ENCODE data around the gene F11R.
"Not testable (repeated sequence)": the region's sequence is repeated elsewhere in the genome, so short reads cannot be mapped to it uniquely, and the experiment has no call there.

Gene F11R

DNA sequence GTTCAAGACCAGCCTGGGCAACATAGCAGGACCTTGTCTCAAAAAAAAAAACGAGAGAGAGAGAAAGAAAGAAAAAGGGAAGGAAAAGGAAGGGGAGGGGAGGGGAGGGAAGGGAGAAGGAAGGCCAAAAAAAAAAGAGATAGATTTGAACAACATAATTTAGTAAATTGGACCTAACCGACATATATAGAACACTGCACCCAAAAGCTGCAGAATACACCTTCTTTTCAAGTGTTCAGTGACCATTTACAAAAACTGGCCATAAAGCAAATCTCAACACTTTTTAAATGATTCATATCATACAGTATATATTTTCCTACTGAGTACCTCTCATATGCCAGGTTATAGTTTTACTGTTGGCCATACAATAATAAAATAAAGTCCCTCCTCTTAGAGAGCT lies 10.9 kb upstream of the F11R start:
- H3K27ac ChIP-seq (ENCODE audit: extremely low read depth, low read depth, low read length), result no peak overlapping the region

DNA sequence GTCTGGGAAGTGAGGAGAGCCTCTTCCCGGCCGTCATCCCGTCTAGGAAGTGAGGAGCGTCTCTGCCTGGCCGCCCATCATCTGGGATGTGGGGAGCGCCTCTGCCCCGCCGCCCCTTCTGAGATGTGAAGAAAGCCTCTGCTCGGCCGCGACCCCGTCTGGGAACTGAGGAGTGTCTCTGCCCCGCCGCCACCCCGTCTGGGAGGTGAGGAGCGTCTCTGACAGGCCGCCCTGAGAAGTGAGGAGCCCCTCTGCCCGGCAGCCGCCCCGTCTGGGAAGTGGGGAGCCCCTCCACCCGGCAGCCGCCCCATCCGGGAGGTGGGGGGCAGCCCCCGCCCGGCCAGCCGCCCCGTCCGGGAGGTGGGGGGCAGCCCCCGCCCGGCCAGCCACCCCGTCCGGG lies 8.5 kb upstream of the F11R start:
- H3K4me1 ChIP-seq (ENCODE audit: control insufficient read depth, insufficient read depth, low read length); H3K4me3 ChIP-seq (ENCODE audit: low read depth, low read length); CTCF ChIA-PET; H3K27ac ChIP-seq (ENCODE audit: extremely low read depth, low read depth, low read length); POLR2A ChIA-PET; H3K36me3 ChIP-seq (ENCODE audit: control insufficient read depth in 2 of 2, insufficient read depth in 1 of 2, low read length in 2 of 2); H3K9me3 ChIP-seq (ENCODE audit: control insufficient read depth, insufficient read depth, low read depth, low read length): not testable (repeated sequence)

More for the DNA sequence above, 10.9 kb upstream of the F11R start:
- ChIA-PET POLR2A (interaction anchor here (1.0 kb wide), 1 partner anchor 11 kb away, joined by 3 read pairs; the partner anchor contains the start of gene F11R), CTCF (interaction anchor here (0.9 to 1.3 kb wide), 3 partner anchors 10 to 66 kb away, joined by 3 to 5 read pairs (median 4); partner anchors contain the start of gene KLHDC9)
- Histone ChIP-seq H3K36me3 (ENCODE audit: control insufficient read depth in 2 of 2, insufficient read depth in 1 of 2, low read length in 2 of 2) (no peaks in the 10 kb centered on the region), H3K9me3 (ENCODE audit: control insufficient read depth, insufficient read depth, low read depth, low read length) (no peaks in the 10 kb centered on the region), H3K4me1 (ENCODE audit: control insufficient read depth, insufficient read depth, low read length) (peaks cover 2% of the 10 kb centered on the region; the same call in 1 of the 2 replicates), H3K4me3 (ENCODE audit: low read depth, low read length) (no peak overlapping the region)
- no peak for TF ChIP-seq ZNF670 (tag by site-specific recombination; IDR thresholded peaks at IDR 0.05; ENCODE audit: low read depth)
- TF ChIP-seq ZBTB20 (tag by site-specific recombination; IDR thresholded peaks at IDR 0.05), result no peak
- no peak for TF ChIP-seq ZNF324 (tag by site-specific recombination; IDR thresholded peaks at IDR 0.05)
- no peak for TF ChIP-seq ZNF48 (tag by site-specific recombination; IDR thresholded peaks at IDR 0.05)
- TF ChIP-seq, protein P1, sequence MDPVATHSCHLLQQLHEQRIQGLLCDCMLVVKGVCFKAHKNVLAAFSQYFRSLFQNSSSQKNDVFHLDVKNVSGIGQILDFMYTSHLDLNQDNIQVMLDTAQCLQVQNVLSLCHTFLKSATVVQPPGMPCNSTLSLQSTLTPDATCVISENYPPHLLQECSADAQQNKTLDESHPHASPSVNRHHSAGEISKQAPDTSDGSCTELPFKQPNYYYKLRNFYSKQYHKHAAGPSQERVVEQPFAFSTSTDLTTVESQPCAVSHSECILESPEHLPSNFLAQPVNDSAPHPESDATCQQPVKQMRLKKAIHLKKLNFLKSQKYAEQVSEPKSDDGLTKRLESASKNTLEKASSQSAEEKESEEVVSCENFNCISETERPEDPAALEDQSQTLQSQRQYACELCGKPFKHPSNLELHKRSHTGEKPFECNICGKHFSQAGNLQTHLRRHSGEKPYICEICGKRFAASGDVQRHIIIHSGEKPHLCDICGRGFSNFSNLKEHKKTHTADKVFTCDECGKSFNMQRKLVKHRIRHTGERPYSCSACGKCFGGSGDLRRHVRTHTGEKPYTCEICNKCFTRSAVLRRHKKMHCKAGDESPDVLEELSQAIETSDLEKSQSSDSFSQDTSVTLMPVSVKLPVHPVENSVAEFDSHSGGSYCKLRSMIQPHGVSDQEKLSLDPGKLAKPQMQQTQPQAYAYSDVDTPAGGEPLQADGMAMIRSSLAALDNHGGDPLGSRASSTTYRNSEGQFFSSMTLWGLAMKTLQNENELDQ (tag by site-specific recombination; IDR thresholded peaks at IDR 0.05; ENCODE audit: low read depth), result no peak
- no peak for TF ChIP-seq ZBTB17 (tag by site-specific recombination; IDR thresholded peaks at IDR 0.05)
- TF ChIP-seq ZNF10 (tag by site-specific recombination; IDR thresholded peaks at IDR 0.05), result no peak
- TF ChIP-seq, protein P2, sequence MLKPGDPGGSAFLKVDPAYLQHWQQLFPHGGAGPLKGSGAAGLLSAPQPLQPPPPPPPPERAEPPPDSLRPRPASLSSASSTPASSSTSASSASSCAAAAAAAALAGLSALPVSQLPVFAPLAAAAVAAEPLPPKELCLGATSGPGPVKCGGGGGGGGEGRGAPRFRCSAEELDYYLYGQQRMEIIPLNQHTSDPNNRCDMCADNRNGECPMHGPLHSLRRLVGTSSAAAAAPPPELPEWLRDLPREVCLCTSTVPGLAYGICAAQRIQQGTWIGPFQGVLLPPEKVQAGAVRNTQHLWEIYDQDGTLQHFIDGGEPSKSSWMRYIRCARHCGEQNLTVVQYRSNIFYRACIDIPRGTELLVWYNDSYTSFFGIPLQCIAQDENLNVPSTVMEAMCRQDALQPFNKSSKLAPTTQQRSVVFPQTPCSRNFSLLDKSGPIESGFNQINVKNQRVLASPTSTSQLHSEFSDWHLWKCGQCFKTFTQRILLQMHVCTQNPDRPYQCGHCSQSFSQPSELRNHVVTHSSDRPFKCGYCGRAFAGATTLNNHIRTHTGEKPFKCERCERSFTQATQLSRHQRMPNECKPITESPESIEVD (tag by site-specific recombination; IDR thresholded peaks at IDR 0.05), result no peak
- no peak for TF ChIP-seq ZNF664 (tag by site-specific recombination; IDR thresholded peaks at IDR 0.05)
- no peak for TF ChIP-seq ZNF624 (tag by site-specific recombination; IDR thresholded peaks at IDR 0.05)
- no peak for TF ChIP-seq GLI2 (tag by site-specific recombination; IDR thresholded peaks at IDR 0.05; ENCODE audit: borderline replicate concordance, low read depth)
- TF ChIP-seq BCL11B (tag by site-specific recombination; IDR thresholded peaks at IDR 0.05; ENCODE audit: low read depth), result no peak
- TF ChIP-seq, protein P3, sequence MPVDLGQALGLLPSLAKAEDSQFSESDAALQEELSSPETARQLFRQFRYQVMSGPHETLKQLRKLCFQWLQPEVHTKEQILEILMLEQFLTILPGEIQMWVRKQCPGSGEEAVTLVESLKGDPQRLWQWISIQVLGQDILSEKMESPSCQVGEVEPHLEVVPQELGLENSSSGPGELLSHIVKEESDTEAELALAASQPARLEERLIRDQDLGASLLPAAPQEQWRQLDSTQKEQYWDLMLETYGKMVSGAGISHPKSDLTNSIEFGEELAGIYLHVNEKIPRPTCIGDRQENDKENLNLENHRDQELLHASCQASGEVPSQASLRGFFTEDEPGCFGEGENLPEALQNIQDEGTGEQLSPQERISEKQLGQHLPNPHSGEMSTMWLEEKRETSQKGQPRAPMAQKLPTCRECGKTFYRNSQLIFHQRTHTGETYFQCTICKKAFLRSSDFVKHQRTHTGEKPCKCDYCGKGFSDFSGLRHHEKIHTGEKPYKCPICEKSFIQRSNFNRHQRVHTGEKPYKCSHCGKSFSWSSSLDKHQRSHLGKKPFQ (tag by site-specific recombination; IDR thresholded peaks at IDR 0.05), result no peak
- no peak for TF ChIP-seq ZNF621 (tag by site-specific recombination; IDR thresholded peaks at IDR 0.05)
- TF ChIP-seq ZNF785 (tag by site-specific recombination; IDR thresholded peaks at IDR 0.05), result no peak
- TF ChIP-seq ZNF843 (tag by site-specific recombination; IDR thresholded peaks at IDR 0.05), result no peak
- TF ChIP-seq, protein P4, sequence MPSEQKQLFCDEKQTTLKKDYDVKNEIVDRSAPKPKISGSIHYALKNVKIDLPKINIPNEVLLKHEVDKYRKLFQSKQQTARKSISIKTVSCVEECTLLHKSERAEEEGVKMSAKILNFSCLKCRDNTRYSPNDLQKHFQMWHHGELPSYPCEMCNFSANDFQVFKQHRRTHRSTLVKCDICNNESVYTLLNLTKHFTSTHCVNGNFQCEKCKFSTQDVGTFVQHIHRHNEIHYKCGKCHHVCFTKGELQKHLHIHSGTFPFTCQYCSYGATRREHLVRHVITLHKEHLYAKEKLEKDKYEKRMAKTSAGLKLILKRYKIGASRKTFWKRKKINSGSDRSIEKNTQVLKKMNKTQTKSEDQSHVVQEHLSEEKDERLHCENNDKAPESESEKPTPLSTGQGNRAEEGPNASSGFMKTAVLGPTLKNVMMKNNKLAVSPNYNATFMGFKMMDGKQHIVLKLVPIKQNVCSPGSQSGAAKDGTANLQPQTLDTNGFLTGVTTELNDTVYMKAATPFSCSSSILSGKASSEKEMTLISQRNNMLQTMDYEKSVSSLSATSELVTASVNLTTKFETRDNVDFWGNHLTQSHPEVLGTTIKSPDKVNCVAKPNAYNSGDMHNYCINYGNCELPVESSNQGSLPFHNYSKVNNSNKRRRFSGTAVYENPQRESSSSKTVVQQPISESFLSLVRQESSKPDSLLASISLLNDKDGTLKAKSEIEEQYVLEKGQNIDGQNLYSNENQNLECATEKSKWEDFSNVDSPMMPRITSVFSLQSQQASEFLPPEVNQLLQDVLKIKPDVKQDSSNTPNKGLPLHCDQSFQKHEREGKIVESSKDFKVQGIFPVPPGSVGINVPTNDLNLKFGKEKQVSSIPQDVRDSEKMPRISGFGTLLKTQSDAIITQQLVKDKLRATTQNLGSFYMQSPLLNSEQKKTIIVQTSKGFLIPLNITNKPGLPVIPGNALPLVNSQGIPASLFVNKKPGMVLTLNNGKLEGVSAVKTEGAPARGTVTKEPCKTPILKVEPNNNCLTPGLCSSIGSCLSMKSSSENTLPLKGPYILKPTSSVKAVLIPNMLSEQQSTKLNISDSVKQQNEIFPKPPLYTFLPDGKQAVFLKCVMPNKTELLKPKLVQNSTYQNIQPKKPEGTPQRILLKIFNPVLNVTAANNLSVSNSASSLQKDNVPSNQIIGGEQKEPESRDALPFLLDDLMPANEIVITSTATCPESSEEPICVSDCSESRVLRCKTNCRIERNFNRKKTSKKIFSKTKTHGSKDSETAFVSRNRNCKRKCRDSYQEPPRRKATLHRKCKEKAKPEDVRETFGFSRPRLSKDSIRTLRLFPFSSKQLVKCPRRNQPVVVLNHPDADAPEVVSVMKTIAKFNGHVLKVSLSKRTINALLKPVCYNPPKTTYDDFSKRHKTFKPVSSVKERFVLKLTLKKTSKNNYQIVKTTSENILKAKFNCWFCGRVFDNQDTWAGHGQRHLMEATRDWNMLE (tag by site-specific recombination; conservative IDR thresholded peaks at IDR 0.05; ENCODE audit: low read depth), result no peak
- TF ChIP-seq ZNF274 (IDR thresholded peaks at IDR 0.05; ENCODE audit: low read length), result no peak
- TF ChIP-seq ZNF274 (tag by site-specific recombination; IDR thresholded peaks at IDR 0.05; ENCODE audit: borderline replicate concordance), result no peak
- TF ChIP-seq ZNF629 (tag by site-specific recombination; IDR thresholded peaks at IDR 0.05), result no peak
